Kidney epithelial cell (primary cell): Measurements from ENCODE around the gene EFNA2. TPM values are rescaled to one million over a fixed set of nuclear protein-coding genes. Genes with fewer than 3 reads are reported as not detected.

Source experiments
- DNase-seq: peaks from one replicate; pipeline ENCODE4 v3.0.0-alpha.2; 2010; ENCODE audit warnings: low read depth
- H3K27me3 ChIP-seq: 2 replicates; pipeline ENCODE4 v1.6.0; 2011; ENCODE audit warnings: low read length; ENCODE audit not compliant: control insufficient read depth, insufficient read depth
- H3K36me3 ChIP-seq: 2 replicates; pipeline ENCODE4 v1.5.1; 2011; ENCODE audit warnings: low read length; ENCODE audit not compliant: control insufficient read depth, insufficient read depth
- H3K4me3 ChIP-seq: 2 replicates; pipeline ENCODE4 v1.5.1; 2011; ENCODE audit warnings: low read depth, mild to moderate bottlenecking, control low read depth, low read length
- total RNA-seq: library from RNA; depleted of rRNA; stranded (reverse); fragments of >200 nt; gene quantifications from 2 replicates; pipeline ENCODE4 v1.2.3, GENCODE V29; 2015
- TF ChIP-seq, protein P1 (sequence below): IDR thresholded peaks from 2 replicates; pipeline ENCODE4 v1.5.1; 2011; ENCODE audit warnings: mild to moderate bottlenecking, moderate library complexity, low read length, control low read depth, inconsistent platforms; ENCODE audit not compliant: insufficient read depth, poor library complexity, severe bottlenecking

Gene EFNA2
- total RNA-seq, 1 donor from 2014 or later, result 5.3 TPM

DNA sequence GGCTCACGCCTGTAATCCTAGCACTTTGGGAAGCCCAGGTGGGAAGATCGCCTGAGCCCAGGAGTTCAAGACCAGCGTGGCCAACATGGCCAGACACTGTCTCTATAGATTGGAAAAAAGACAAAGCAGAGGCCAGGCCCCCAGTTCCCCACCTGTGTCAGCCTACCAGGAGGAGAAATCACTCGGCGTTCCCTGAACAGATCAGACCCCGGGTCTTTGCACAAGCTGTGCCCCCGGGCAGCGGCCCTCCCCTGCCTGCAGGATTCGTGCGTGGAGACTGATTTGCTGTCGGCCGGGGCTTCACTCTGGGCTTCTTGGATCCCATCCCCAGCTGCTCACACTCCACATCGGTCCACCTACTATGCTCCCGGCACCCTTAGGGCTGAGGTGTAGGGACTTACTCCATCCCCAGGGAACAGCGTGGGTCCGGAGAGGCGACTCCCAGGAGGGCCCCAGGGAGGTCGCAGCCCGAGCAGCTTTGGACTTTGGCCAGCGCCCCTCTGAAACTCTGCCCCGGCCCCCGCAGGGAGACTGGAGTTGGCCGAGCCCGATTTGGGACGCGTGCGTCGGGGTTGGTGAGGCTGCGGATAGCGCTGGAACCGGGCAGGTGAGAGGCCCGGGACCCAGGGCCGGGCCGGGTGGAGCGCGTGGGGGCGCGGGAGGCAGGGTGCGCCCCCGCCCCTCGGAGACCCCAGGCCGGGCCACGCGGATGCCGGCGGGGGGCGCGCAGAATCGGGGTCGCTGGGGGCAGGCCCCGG lies 515 bp upstream of the EFNA2 start:
- H3K4me3 ChIP-seq, result no peak overlapping the region

DNA sequence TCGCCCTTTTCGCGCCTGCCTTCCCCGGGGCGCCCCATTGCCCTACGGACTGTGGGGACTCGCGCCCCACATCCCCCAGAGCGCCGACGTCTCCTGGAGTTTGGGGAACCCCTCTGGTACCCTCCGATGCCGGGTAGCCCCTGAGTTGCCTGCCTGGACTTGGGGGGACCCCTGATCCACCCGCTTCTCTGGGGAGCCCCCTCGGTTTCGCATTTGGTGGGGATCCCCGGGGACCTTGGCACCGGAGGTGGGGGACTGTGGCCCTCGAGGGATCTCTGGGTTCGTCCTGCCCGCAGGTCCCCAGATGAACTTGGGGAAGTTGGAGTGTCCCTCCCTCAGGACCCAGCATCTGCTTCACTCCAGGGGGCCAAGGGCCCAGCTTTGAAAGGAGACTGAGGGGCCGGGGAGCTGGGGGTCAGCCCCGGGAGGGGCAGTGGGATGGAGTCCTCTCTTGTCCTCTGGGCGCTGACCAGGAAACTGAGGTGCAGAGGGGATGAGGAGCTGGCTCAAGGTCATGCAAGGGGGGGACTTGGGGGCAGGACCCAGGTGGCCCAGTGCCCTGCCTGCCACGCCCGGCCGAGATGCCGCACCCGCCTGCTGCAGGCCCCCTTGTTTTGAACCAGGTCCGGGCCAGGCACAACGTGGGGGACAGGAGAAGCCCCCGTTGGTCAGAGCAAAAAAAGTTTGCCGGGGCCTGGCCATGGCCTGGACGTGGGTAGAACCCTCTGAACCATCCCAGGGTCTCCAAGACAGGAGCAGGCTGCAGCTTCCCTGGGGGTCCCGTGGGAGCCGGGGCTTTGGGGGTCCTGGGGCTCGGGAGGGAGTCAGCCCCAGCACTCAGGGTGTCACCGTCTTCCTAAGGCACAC lies 1.0 kb downstream of the EFNA2 start:
- TF ChIP-seq, protein P1, sequence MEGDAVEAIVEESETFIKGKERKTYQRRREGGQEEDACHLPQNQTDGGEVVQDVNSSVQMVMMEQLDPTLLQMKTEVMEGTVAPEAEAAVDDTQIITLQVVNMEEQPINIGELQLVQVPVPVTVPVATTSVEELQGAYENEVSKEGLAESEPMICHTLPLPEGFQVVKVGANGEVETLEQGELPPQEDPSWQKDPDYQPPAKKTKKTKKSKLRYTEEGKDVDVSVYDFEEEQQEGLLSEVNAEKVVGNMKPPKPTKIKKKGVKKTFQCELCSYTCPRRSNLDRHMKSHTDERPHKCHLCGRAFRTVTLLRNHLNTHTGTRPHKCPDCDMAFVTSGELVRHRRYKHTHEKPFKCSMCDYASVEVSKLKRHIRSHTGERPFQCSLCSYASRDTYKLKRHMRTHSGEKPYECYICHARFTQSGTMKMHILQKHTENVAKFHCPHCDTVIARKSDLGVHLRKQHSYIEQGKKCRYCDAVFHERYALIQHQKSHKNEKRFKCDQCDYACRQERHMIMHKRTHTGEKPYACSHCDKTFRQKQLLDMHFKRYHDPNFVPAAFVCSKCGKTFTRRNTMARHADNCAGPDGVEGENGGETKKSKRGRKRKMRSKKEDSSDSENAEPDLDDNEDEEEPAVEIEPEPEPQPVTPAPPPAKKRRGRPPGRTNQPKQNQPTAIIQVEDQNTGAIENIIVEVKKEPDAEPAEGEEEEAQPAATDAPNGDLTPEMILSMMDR, result no peak
- peaks cover 79% of the 10 kb centered on the region for H3K27me3 ChIP-seq
- no peaks in the 10 kb centered on the region for H3K36me3 ChIP-seq
- no peak for DNase-seq
- peak overlapping the region; percentile 18 for H3K4me3 ChIP-seq

More for the DNA sequence above, 515 bp upstream of the EFNA2 start:
- H3K36me3 ChIP-seq, result no peaks in the 10 kb centered on the region
- TF ChIP-seq, protein P1, result no peak
- DNase-seq, result no peak
- peaks cover 64% of the 10 kb centered on the region for H3K27me3 ChIP-seq

DNA sequence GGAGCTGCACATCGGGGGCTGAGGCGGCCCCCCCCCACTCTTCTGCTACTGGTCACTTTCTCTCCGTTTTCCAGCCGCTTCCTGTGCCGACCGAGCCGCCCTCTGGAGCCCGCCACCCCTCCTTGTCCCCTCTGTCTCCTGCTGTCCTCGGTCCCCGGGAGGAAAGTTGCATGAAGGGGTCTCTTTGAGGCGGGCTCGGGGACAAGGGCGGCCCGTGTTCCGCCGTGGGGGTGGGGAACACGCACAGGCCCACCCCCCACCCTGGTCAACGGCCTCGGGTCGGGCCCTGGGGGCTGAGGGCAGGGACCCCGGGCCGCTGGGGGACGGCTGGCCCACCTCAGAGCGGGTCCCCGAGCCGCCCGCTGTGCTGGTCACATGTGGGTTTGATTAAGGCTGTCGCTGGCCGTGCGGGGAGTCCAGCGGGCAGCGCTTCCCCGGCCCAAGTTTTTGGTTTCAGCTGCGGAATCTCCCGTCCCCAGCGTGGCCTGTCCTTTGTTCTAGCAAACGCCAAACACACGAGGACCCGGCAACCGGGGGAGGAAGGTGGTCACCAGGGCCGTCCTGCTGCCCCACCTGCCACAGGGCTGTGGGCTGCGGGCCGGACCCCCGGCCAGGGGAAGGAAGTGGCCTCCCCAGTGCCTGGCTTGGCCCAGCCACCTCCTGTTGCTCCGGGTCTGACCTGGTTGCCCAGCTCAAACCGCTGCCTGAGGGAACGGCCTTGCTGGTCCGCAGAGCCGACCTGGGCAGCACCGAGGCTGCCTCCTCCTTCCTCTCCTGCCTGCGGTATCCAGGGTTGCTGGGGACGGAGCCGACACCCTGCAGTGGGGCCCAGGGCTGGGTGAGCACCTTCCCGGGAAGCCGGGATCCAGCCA lies 1.9 kb downstream of the EFNA2 start:
- H3K36me3 ChIP-seq, result no peaks in the 10 kb centered on the region
- no peak overlapping the region for H3K4me3 ChIP-seq
- TF ChIP-seq, protein P1, result no peak
- H3K27me3 ChIP-seq, result peaks cover 84% of the 10 kb centered on the region
- no peak for DNase-seq

GRCh38 chr19:1288226-1288612 lies 2.5 kb downstream of the EFNA2 start:
- no peak for DNase-seq
- TF ChIP-seq, protein P1, result no peak
- H3K36me3 ChIP-seq, result no peaks in the 10 kb centered on the region
- peaks cover 82% of the 10 kb centered on the region for H3K27me3 ChIP-seq
- no peak overlapping the region for H3K4me3 ChIP-seq

DNA sequence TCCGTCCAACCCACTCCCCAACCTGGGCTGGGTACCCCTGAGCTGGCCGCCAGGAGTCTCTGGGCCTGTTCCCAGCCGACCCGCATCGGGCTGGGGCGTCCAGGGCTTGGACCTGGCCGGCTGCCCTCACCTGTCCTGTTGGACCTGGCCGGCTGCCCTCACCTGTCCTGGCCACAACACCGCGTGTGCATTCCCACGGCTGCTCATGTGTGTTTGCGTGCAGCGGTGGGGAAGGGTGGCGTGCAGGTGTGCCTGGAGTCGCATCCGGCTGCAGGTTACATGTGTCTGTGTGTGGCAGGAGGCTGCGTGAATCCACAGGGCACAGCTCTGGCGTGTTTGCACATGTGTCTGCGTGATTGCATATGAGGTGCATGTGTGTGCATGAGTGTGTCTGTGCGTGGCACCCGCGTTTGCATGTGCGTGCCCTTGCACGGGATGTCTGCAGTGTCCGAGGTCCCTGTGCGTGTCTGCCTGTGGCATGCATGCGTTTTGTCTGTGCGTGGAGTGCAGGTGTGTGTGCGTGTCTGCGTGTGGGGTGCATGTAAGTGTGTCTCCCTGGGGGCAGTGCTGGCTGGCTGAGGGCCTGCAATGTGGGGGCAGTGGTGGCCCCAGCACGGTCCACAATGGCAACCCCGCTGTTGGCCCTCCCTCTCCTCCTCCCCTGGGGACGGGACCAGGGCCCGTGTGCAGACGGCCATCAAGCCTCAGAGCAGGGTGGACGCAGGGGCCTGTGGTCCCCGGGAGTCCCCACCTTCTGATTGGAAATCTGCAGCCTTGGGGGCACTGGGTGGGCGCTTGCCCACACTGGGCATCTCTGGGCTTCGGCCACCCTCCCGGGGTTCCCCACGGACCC lies 3.4 kb downstream of the EFNA2 start:
- no peaks in the 10 kb centered on the region for H3K36me3 ChIP-seq
- no peak overlapping the region for H3K4me3 ChIP-seq
- TF ChIP-seq, protein P1, result no peak
- DNase-seq, result no peak
- peaks cover 77% of the 10 kb centered on the region for H3K27me3 ChIP-seq
